SKM-1 (cell line): ENCODE results near the gene TNFRSF19.
"Not testable (repeated sequence)": the region's sequence is repeated elsewhere in the genome, so short reads cannot be mapped to it uniquely, and the experiment has no call there.

Source experiments
- DNase-seq: peaks from one replicate; lab custom pipeline; 2025; ENCODE audit not compliant: unreplicated experiment; lab: John Stamatoyannopoulos, UW

The TNFRSF19 gene

DNA sequence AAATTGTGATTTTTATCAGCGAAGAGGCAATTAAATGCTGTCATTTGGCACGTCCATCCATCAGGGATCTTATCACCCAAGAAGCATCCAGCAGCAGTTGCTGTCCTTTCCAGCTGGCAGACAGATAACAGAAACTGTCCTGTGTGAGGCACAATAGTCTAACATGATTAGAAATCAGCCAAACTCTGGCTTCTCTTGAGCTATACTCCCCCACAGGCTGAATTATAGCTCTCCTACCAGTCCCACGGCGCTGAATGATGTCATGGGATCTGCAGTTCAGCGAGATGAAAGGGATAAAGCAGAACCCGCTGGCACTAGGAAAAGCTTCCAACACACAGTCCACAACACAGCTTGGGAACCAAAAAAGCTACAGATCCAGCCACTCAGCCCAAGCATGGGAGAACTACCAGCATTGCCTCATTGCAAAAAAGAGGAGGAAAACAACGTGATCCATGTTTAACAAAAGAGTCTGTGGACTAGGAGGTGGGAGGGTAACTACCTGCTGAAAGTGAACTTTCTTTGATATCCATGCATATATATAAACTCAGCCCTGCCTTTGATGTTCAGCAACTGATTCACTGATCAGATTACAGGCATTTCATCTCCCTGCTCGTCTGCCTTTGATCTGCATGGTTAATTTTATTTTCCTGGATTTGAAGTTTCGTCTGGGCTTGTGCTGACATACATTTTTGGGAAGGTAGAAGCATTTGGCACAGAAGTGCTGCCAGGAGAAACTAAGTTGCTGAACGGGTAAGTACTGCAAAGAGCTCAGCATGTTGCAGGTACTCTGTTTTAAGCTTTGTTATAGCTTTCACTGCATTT lies at the start of gene TNFRSF19:
Gene TNFRSF19 (plus strand): TSS at position 314 of the 822 bp plus-strand sequence. CDS start 19,772 bp downstream, outside the sequence.
- no peak for DNase-seq

DNA sequence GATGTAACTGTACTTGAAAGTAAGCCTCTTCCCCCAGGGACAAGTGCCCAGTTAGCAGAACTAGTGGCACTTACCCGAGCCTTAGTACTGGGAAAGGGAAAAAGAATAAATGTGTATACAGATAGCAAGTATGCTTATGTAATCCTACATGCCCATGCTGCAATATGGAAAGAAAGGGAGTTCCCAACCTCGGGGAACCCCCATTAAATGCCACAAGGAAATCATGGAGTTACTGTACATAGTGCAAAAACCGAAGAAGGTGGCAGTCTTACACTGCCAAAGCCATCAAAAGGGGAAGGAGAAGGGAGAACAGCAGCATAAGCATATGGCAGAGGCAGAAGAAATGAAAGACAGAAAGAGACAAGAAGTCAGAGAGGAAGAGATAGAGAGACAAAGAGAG lies 40.3 kb upstream of the TNFRSF19 start:
- DNase-seq, result not testable (repeated sequence)

GRCh38 chr13:23531446-23531845 lies 38.8 kb upstream of the TNFRSF19 start:
- DNase-seq, result no peak

- DNase-seq, result no peak
Measured at GRCh38 chr13:23534090-23534489, 36.1 kb upstream of the TNFRSF19 start.

GRCh38 chr13:23541221-23541824 lies 28.9 kb upstream of the TNFRSF19 start:
- no peak for DNase-seq

GRCh38 chr13:23544668-23545067 lies 25.5 kb upstream of the TNFRSF19 start:
- DNase-seq, result no peak

GRCh38 chr13:23547000-23547590 lies 23.1 kb upstream of the TNFRSF19 start:
- DNase-seq, result no peak

DNA sequence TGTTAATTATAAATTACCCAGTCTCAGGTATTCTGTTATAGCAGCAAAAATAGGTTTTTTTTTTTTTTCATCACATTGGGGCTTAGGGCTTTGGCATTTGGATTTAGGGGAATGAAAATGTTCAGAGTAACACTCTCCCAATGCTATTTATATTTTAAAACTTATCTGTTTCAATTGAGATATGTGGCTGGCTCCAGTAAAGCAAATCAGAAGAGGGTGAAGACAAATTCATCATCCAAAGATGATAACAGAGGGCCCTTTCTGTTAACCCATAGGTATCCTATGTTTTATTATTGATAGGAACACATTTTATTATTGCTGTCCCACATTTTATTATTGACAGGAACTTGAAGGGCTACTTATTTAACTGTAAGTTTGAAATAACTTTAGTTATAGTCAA lies 20.5 kb upstream of the TNFRSF19 start:
- no peak for DNase-seq

- DNase-seq, result no peak
Measured at GRCh38 chr13:23550163-23550562, 20.0 kb upstream of the TNFRSF19 start.

DNA sequence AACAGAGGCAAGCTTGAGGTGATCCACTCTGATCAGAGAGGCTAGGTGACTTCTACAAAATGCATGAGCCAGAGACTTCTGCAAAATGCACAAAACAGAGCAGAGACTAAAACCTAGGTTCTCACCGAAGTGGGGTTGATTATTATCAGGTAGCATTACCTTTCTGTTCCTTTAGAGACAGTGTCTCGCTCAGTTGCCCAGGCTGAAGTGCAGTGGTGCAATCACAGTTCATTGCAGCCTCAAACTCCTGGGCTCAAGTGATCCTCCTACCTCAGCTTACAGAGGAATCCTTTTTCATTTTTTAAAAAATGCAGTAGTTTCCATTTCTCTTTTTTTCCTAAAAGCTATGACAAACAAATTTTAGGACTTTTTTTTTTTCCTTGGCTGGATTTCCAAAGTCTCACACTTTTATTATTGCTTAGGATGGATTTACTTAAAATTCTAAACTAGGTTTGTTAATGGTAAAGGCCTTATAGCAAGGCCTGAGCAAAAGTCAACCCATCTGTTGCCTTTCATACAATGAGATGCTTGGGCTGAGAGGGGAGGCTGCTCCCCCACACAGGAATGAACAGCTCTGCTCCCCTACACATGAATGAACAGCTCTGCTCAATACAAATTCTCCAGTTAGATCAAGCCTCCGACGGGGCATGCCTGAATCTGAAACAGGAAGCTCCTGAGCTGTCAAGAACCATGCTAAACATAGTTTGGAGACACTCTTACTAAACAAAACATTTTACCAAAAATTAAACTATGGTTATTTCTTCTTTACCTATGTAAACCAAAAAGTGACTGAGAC lies 18.8 kb upstream of the TNFRSF19 start:
- DNase-seq, result no peak

DNA sequence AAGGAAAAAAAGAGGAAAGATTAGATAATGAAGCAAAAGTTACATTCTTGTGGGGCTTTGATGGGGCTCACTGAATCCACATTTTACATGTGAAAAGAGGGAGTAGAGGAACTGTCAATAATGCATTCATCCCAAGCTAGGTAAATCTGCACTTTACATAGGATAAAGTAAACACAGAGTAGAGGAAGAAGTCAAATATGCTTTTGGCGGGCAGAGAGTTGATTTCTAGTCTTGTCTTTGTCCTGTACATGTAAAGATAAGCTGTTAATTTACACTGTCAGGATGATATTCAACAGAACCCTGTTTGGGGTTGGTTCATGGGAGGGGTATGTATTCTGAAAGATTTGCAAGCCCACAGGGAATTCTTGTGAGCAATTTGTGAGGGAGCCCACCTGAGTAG lies 18.0 kb upstream of the TNFRSF19 start:
- no peak for DNase-seq

DNA sequence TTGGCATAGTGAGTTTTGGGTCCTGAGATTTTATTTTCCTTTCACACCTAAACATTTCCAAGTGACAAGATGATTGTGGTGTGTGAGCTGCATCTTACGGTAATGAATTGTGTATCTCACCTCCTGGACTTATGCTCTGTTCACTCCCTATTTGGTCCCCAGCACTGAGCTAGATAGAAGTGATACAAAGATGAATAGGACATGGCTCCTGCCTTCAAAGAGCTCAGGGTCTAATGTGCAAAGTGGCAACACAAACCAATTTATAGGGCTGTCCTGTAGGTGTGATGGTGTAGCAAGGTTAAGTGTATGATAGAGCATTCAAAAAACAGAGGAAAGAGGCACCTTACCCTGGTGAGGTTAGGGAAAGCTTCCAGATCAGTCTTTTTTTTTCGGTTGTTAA lies 17.6 kb upstream of the TNFRSF19 start:
- no peak for DNase-seq

DNA sequence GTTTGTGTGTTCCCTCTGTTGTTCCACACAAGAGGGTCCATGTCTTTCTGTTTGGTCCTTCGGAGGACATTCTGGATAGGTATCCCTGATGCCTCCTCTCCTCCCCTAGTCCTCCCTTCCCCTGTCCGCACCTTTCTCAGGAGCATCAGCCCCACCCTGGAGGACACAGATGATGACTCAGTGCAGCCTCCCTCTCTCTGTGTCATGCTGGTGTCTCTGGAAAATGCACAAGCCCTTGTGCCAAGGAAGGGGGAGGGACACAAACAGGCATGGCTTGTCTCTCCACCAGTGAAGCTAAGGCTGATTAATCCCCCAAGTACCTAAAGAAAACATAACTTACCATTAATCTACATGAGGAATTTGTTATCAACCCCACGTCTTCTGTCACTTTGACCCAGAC lies 16.2 kb upstream of the TNFRSF19 start:
- no peak for DNase-seq

GRCh38 chr13:23557043-23557442 lies 13.2 kb upstream of the TNFRSF19 start:
- DNase-seq, result no peak

GRCh38 chr13:23557733-23558132 lies 12.5 kb upstream of the TNFRSF19 start:
- no peak for DNase-seq

- DNase-seq, result peak; percentile 93
Measured at GRCh38 chr13:23558675-23559536, 11.3 kb upstream of the TNFRSF19 start.

GRCh38 chr13:23560571-23561089 lies 9.6 kb upstream of the TNFRSF19 start:
- DNase-seq, result no peak

- no peak for DNase-seq
Measured at GRCh38 chr13:23561261-23561660, 9.0 kb upstream of the TNFRSF19 start.

DNA sequence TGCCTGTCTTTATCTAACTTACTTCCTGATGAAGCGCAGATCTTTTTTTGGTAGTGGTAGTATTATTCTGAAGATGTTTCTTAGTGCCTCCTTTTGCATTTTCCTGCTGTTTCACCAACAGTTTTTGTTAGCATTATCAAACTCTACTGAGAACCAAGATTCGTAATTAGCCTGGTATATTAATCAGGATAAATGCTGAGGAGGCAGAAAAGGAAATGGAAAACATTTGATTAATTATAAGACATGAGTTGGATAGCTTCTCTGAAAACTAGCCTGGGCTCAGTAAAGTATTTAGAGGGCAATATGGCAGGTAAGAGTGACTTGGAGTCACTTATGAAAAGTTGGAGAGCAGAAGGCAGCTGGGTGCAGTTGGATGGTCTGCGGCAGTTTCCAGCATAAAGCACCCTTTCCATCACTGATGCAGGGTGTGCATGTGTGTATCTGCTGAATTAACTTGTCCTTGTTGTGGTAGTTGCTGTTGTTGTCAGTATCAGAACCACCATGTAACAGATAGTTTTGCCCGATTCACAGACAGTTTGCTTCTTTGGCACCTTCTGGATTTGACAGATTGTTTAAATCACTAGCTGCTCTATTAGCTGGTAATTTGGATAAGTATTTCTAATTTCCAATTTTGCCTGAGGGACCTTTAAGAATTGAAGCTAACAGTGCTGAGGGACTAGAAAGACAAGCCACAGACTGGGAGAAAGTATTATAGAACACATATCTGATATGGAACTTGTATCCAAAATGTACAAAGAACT lies 6.9 kb upstream of the TNFRSF19 start:
- no peak for DNase-seq
